Stimulated activated naive CD4-positive, alpha-beta T cell (primary cell): Measurements from ENCODE around the gene IFI44.

ENCODE experiments used
- DNase-seq, 6 experiments: peaks; one replicate each; lab custom pipeline; 2025; lab: John Stamatoyannopoulos, UW

IFI44 gene

GRCh38 chr1:78649628-78650027 lies at the start of gene IFI44:
Gene IFI44 (plus strand): TSS chr1:78649831. CDS start chr1:78650196, 365 bp downstream.
- DNase-seq: peak; percentile 44 to 81 (median 70)

GRCh38 chr1:78601068-78601467 lies 48.6 kb upstream of the IFI44 start:
- no peak for DNase-seq

- no peak for DNase-seq
Observed at GRCh38 chr1:78603206-78603605, 46.4 kb upstream of the IFI44 start.

GRCh38 chr1:78604643-78605042 lies 45.0 kb upstream of the IFI44 start:
- no peak for DNase-seq

GRCh38 chr1:78606274-78606673 lies 43.4 kb upstream of the IFI44 start:
- DNase-seq: no peak

GRCh38 chr1:78607334-78607927 lies 42.2 kb upstream of the IFI44 start:
- DNase-seq: no peak

- no peak for DNase-seq
Observed at GRCh38 chr1:78607944-78608343, 41.7 kb upstream of the IFI44 start.

GRCh38 chr1:78617615-78618026 lies 32.0 kb upstream of the IFI44 start:
- DNase-seq: peak; percentile 28 to 84 (median 46)

GRCh38 chr1:78619032-78619431 lies 30.6 kb upstream of the IFI44 start:
- peak in 1 of 6 experiments; percentile 5 for DNase-seq

- peak in 1 of 6 experiments; percentile 12 for DNase-seq
Observed at GRCh38 chr1:78619446-78619802, 30.2 kb upstream of the IFI44 start.

GRCh38 chr1:78619803-78620579 lies 29.6 kb upstream of the IFI44 start, which contains the start of gene IFI44L:
Gene IFI44L (plus strand): TSS chr1:78620448. CDS start chr1:78627916, 7,468 bp downstream.
- DNase-seq: peak; percentile 37 to 72 (median 58)

- peak in 1 of 6 experiments; percentile 41 for DNase-seq
Observed at GRCh38 chr1:78620666-78621065, 29.0 kb upstream of the IFI44 start.

- DNase-seq: no peak
Observed at GRCh38 chr1:78622548-78622947, 27.1 kb upstream of the IFI44 start.

- DNase-seq: no peak
Observed at GRCh38 chr1:78624035-78624434, 25.6 kb upstream of the IFI44 start.

GRCh38 chr1:78627321-78627720 lies 22.3 kb upstream of the IFI44 start:
- no peak for DNase-seq

GRCh38 chr1:78630600-78630999 lies 19.0 kb upstream of the IFI44 start:
- DNase-seq: no peak

- DNase-seq: no peak
Observed at GRCh38 chr1:78633209-78633608, 16.4 kb upstream of the IFI44 start.

GRCh38 chr1:78640462-78640861 lies 9.2 kb upstream of the IFI44 start:
- no peak for DNase-seq

GRCh38 chr1:78641558-78641957 lies 8.1 kb upstream of the IFI44 start:
- no peak for DNase-seq

GRCh38 chr1:78645723-78646122 lies 3.9 kb upstream of the IFI44 start:
- DNase-seq: peak in 3 of 6 experiments; percentile 21 to 35 (median 21)

GRCh38 chr1:78647238-78647637 lies 2.4 kb upstream of the IFI44 start:
- DNase-seq: no peak

- peak in 2 of 6 experiments; percentile 35 to 43 for DNase-seq
Observed at GRCh38 chr1:78650114-78650660, 556 bp downstream of the IFI44 start.

- peak in 3 of 6 experiments; percentile 4 to 41 (median 30) for DNase-seq
Observed at GRCh38 chr1:78651241-78651640, 1.6 kb downstream of the IFI44 start.
